GM18502 (cell line): Measurements from ENCODE around the gene LRRC10B.

ENCODE experiments used
- ATAC-seq: cut with Tn5 transposase; IDR thresholded peaks from one replicate; pipeline ENCODE4 v1.9.1; 2021; ENCODE audit warnings: mild to moderate bottlenecking; ENCODE audit not compliant: unreplicated experiment, poor library complexity

The LRRC10B gene

DNA sequence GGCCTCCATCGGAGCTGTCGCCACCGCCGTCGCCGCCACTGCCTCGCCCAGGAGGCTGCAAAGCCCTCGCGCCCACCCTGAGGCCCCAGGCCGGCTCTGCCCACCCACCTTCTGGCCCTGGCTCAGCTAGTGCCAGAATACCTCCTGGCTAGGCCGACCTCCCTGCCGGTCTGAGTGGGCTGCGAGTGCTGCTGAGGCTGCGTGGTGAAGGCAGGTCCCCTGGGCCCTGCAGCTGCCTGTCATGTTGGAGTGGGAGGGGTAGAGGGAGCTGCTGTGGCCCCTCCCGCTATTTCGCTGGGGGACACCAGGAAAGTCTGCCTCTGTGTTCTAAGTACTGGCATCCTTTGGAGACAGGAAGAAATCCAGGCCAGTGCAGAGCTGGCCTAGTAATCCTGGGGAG, 34.2 kb downstream of the LRRC10B start:
- ATAC-seq = no peak

- ATAC-seq = no peak
Observed at GRCh38 chr11:61543606-61544306, 35.2 kb downstream of the LRRC10B start.

GRCh38 chr11:61544466-61544865, 35.9 kb downstream of the LRRC10B start:
- no peak for ATAC-seq

GRCh38 chr11:61545341-61545740, 36.8 kb downstream of the LRRC10B start:
- no peak for ATAC-seq

- ATAC-seq = no peak
Observed at GRCh38 chr11:61545921-61546320, 37.4 kb downstream of the LRRC10B start.

GRCh38 chr11:61546663-61547062, 38.1 kb downstream of the LRRC10B start:
- ATAC-seq = no peak

DNA sequence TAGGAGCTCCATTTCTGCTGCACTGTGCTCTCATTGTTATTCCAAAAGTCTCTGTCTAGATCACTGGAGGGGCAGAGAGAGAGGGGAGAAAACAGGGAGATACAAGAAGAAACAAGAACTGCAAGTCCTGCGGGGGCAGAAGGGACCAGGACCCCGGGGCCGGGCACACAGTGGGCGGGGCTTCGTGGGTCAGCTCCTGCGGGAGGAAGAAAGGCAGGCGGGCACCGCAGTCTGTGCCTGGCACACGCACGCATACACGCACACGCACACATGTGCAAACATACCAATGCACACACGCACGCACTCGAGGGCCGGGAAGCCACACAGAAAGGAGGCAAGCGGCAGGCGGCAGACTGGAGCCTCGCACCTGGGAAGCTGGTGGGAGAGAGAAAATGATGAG, 38.7 kb downstream of the LRRC10B start:
- ATAC-seq = no peak

- no peak for ATAC-seq
Observed at GRCh38 chr11:61549177-61549576, 40.6 kb downstream of the LRRC10B start.

- no peak for ATAC-seq
Observed at GRCh38 chr11:61549662-61550568, 41.4 kb downstream of the LRRC10B start.

DNA sequence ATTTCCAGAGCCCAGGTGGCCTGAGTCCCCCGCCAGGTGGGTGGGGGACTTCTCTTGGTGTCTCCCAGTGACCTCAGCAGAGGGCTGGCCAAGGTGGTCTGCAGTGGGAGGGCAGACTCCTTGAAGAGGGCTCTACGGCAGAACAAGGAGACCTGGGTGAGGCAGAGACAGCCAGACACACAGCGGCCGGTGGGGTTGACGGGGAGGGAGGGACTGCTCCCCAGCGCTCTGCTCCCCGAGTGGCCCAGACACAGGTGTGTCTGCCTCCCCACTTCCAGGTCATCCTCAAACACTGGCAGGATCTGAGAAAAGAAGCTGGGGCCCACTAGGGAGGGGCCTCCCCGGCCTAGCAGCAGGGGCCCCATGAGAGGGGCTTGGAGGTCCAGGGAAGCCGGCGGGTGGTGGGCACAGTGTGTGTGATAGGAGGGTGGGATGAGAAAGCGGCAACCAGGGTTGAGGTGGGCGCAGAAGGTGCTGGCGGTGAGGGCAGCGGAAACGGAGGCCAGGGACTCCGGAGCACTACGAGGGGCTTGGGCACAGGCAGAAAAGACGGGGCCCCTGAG, 42.2 kb downstream of the LRRC10B start:
- ATAC-seq = no peak

- ATAC-seq = no peak
Observed at GRCh38 chr11:61551634-61552033, 43.1 kb downstream of the LRRC10B start.

DNA sequence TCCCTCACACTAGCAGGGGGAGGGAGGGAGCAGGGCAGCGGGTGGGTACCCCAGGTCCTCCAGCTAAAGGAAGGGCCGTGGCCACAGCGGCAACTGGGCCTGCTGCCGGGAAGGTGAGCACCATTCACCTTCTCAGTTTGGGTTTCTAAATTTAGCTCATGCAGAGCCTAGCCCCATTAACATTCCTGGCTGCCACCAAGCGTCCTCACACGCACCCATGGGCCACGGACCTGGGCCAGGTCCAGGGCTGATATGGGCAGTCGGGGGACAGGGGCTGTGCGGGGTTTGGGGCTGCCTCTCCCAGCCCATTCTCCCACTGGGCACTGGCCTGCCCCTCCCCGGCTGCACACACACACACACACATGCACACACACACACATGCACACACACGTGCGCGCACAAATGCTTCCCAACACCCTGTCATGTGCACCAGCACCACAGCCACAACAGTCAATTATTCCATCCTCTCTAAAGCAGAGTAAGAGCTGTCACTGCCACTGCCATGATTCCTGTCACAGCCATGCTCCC, 43.6 kb downstream of the LRRC10B start:
- ATAC-seq = no peak

DNA sequence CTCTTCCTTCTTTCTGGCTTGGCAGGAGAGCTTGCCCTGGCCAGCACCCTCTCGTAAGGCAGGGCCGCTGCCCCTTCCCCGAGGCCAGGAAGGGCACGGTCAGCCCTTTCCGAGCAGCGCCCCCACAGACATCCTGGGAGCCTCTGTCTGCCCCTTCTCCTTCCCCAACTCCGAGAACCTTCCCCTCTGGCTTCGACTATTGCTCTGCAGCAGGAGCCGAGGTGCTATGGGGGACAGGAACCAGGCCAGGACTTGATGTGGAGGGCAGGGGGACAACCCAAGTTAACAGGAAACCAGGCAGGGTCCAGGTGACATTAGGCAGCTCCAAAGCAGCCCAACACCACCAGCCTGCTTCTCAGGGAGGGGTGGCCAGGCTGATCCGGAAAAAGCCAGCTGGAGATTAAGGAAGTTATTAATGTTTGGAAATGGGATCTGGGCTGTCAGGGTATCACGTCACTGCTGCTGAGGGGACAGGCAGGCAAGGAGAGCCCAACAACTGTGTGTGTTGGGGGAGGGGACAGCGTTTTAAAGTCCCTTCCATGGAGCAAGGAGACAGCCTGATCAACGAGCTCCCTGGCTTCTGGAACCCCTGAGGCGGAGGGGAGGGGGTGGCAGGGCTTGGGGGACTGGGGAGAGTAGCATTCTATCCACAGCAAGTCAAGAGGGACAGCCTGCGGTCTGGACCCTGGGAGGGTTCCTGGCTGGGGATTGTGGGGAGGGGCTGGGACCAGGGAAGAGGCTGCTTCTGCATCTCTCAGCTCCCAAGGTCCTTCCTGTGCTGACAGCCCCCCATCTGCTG, 45.0 kb downstream of the LRRC10B start:
- ATAC-seq = no peak

GRCh38 chr11:61554172-61554988, 45.8 kb downstream of the LRRC10B start:
- no peak for ATAC-seq

GRCh38 chr11:61555051-61555969, 46.8 kb downstream of the LRRC10B start:
- no peak for ATAC-seq

DNA sequence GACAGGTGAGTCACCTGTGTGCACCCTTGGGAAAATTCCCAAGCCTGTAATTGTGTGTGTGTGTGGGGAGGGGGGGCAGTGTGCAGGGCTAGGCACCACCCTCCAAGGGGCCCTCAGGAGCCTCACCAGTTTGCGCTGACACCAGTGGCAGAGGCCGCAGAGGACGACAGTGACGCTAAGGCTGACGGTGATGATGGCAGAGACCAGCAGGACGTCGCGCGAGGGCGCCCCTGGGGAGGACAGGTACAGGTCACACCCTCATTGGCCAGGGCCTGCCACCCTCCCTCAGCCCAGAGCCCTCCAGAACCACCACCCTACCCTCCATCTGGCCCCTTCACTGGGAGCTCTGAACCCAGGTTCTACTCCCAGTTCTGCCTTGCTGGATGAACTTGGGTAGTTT, 47.4 kb downstream of the LRRC10B start:
- ATAC-seq = no peak

- no peak for ATAC-seq
Observed at GRCh38 chr11:61556621-61557020, 48.1 kb downstream of the LRRC10B start.
